ENCODE results near the gene PNMA3. TPM values are rescaled to one million over a fixed set of nuclear protein-coding genes. Genes with fewer than 3 reads are reported as not detected.
"Not testable (repeated sequence)": the region's sequence is repeated elsewhere in the genome, so short reads cannot be mapped to it uniquely, and the experiment has no call there.

The PNMA3 gene
- total and polyA plus RNA-seq, 11 donors, result 0.08 to 3.3 (median 1.3) TPM

DNA sequence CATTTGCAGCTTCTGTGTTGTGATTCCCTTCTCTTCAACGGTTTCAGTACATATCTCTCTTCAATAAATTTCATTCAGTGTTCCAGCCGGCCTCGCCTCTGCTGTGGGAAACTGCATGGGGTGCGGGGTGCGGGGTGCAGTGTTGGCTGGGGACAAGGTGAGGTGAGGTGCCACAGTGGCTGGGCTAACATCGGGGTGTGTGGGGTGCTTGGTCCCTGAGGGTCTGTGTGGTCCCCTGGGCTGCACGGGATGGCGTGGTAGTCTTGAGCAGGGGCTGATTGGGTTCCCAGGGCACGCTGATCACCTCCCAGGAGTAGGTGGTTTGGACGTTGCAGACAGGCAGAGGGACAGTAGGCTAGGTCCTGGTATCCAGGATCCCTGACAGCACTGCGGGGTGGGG is 18.7 kb downstream of the PNMA3 start:
- Histone ChIP-seq H3K4me3 (no peak overlapping the region), H3K27ac (no peak overlapping the region), H3K27me3 (peaks cover 0 to 2% (median 0%) of the 10 kb centered on the region in 9 donors), H3K36me3 (no peaks in the 10 kb centered on the region), H3K4me1 (no peaks in the 10 kb centered on the region), H3K9me3 (no peaks in the 10 kb centered on the region)
- intact Hi-C loops (cut with DNase I), result no loop called here
- DNase-seq (no peak), ATAC-seq (no peak)
- 85 to 93% (median 88%) methylated on average over 10 to 11 of the region's 11 CpGs for WGBS, 4 donors
- TF ChIP-seq, protein P1, sequence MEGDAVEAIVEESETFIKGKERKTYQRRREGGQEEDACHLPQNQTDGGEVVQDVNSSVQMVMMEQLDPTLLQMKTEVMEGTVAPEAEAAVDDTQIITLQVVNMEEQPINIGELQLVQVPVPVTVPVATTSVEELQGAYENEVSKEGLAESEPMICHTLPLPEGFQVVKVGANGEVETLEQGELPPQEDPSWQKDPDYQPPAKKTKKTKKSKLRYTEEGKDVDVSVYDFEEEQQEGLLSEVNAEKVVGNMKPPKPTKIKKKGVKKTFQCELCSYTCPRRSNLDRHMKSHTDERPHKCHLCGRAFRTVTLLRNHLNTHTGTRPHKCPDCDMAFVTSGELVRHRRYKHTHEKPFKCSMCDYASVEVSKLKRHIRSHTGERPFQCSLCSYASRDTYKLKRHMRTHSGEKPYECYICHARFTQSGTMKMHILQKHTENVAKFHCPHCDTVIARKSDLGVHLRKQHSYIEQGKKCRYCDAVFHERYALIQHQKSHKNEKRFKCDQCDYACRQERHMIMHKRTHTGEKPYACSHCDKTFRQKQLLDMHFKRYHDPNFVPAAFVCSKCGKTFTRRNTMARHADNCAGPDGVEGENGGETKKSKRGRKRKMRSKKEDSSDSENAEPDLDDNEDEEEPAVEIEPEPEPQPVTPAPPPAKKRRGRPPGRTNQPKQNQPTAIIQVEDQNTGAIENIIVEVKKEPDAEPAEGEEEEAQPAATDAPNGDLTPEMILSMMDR (IDR thresholded peaks at IDR 0.05), result no peak
- no peak for TF ChIP-seq POLR2A (IDR thresholded peaks at IDR 0.05)

DNA sequence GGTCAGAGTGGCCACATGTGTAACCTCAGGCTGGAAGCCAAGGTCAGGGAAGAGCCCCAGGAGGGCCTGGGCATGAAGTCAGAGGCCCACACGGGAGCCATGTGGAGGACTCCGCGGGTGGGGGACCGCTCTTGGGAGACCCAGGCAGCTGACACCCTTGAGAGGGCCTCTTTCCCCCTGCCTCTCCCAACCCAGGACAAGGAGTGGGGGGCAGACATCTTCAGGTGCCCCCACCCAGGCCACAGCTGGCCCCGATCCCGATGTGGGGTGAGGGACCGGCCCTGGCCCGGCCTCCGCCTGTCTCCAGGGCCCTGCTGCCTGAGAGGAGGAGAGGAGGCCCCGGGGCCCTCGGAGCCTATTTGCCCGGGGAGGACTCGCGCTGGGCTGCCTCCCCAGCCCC is 19.1 kb downstream of the PNMA3 start:
- ATAC-seq (no peak), DNase-seq (no peak)
- Histone ChIP-seq H3K9me3 (no peaks in the 10 kb centered on the region), H3K4me1 (no peaks in the 10 kb centered on the region), H3K4me3 (no peak overlapping the region), H3K27me3 (peaks cover 0 to 2% (median 0%) of the 10 kb centered on the region in 9 donors), H3K36me3 (no peaks in the 10 kb centered on the region), H3K27ac (no peak overlapping the region)
- 89 to 91% (median 91%) methylated on average over 7 to 9 of the region's 14 CpGs; no CpG with 5 or more reads in 1 of the 4 donors for WGBS, 4 donors
- intact Hi-C loops (cut with DNase I), result no loop called here
- TF ChIP-seq, protein P1 (IDR thresholded peaks at IDR 0.05), result no peak
- no peak for TF ChIP-seq POLR2A (IDR thresholded peaks at IDR 0.05)

DNA sequence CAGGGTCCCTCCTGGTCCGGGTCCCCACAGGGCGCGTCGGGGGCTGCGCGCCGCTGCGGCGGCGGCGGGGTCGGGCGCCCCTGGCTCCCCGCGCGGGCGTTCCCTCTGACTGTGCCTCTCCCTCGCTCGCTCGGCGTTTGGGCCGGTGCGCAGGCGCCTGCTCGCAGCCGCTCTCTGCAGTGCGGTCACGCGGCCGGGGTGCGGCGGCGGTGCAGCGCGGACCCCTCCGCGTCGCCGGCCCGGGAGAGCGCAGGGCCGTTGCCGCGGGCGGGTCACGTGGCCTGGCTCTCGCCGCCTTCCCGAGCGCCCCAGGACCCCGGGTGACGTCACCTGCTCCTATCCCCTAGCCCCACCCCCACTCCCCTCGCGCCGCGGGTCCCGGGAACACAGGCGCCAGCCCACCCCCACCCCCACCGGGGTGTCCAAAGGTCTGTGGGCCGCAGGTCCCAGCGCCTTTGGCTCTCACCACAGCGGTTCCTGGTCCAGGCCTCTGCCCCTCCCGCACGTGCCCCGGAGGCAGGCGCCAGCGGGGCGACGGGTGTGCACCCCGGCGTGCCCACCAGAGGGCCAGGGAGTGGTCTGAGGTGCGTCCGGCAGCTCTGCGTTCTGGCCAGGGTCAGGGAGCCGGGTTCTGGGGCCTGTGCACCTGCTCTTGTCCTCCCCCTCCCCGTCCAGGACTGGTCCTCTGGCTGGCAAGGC is 21.3 kb downstream of the PNMA3 start:
- intact Hi-C loops (cut with DNase I); H3K27me3 ChIP-seq; H3K9me3 ChIP-seq; H3K4me1 ChIP-seq; H3K4me3 ChIP-seq; H3K36me3 ChIP-seq; H3K27ac ChIP-seq; DNase-seq: not testable (repeated sequence)
- no CpG with 5 or more reads among the region's 76 CpGs for WGBS, 4 donors
- peak in 3 of 4 donors; percentile 52 to 82 (median 59) for ATAC-seq

DNA sequence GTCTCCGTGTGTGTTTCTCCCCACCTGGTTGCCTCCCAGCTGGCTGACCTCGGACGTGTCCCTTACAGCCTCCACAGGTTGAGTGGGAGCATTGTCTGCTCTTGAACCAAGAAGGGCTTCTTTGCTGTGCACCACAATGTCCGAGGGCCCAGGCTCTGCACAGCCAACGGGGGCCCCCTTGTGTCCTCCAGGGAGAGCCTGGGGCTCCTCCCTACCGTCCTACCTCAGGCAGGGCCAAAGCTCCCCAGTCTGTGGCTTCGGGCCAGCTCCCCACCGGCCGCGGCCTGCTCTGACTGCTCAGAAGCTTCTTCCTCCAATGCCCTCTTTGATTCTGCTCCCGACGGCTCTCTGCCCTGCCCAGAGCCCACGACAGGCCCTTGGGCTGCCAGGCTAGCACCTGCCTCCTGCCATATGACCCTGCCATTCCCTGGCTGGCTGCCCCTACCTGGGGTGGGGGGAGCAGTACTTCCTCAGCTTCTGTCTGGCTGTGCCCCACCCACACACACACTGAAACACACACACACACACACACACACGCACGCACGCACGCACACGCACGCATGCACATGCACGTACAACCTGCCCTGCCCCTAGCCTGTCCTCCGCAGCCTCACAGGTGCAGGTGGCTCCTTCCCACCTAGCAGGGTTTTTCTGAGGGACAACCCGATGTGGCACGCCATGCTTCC is 27.1 kb downstream of the PNMA3 start:
- H3K4me3 ChIP-seq; intact Hi-C loops (cut with DNase I); H3K36me3 ChIP-seq; DNase-seq; H3K27ac ChIP-seq; H3K27me3 ChIP-seq; H3K9me3 ChIP-seq; H3K4me1 ChIP-seq: not testable (repeated sequence)
- WGBS, 4 donors, result 77 to 82% (median 80%) methylated on average over 8 to 12 of the region's 23 CpGs
- ATAC-seq, result peak in 1 of 4 donors; percentile 38

DNA sequence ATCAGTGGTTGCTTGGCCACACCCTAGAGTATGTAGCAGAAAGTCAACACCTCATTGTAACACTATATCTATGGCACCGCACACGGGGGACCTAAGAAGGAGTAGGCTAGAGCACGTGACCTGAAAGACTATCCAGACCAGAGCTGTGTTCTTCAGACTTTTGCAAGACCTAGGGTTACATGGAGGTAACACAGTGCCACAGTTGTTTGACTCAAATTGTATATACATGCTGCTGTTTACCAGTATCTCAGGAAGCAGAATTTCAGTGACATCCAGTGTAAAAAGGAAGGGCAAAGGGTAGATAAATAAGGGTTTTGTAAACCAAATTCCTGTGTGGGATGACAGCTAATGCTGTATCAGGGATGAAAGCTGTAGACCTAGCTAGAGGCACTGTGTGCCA is 46.1 kb downstream of the PNMA3 start:
- no peak for ATAC-seq
- peaks cover 0 to 5% (median 0%) of the 10 kb centered on the region in 9 donors for H3K27me3 ChIP-seq
- H3K4me1 ChIP-seq, result no peaks in the 10 kb centered on the region
- 47 to 83% (median 72%) methylated on average over 3 of the region's 3 CpGs for WGBS, 4 donors
- DNase-seq, result no peak
- intact Hi-C loops (cut with DNase I), result no loop called here
- H3K36me3 ChIP-seq, result no peaks in the 10 kb centered on the region
- peaks cover 0 to 9% (median 0%) of the 10 kb centered on the region in 12 donors for H3K9me3 ChIP-seq
- no peak for TF ChIP-seq POLR2A (IDR thresholded peaks at IDR 0.05)
- TF ChIP-seq, protein P1 (IDR thresholded peaks at IDR 0.05), result no peak
- H3K4me3 ChIP-seq, result no peak overlapping the region
- no peak overlapping the region for H3K27ac ChIP-seq

DNA sequence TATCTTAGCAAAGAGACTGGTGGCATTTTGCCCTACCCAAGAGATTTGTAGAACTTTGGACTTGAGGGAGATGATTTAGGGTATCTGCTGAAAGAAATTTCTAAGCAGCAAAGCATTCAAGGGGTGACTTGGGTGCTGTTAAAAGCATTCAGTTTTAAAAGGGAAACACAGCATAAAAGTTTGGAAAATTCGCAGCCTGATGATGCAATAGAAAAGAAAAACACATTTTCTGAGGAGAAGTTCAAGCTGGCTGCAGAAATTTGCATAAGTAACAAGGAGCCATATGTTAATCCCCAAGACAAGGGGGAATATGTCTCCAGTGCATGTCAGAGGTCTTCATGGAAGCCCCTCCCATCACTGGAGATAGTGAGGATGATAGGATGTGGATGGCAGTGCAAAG is 48.7 kb downstream of the PNMA3 start:
- H3K9me3 ChIP-seq; H3K4me3 ChIP-seq; ATAC-seq; DNase-seq; H3K4me1 ChIP-seq; H3K36me3 ChIP-seq; H3K27ac ChIP-seq; intact Hi-C loops (cut with DNase I); H3K27me3 ChIP-seq: not testable (repeated sequence)
- WGBS, 4 donors, result 62 to 83% (median 69%) methylated on average over 1 of the region's 1 CpG

DNA sequence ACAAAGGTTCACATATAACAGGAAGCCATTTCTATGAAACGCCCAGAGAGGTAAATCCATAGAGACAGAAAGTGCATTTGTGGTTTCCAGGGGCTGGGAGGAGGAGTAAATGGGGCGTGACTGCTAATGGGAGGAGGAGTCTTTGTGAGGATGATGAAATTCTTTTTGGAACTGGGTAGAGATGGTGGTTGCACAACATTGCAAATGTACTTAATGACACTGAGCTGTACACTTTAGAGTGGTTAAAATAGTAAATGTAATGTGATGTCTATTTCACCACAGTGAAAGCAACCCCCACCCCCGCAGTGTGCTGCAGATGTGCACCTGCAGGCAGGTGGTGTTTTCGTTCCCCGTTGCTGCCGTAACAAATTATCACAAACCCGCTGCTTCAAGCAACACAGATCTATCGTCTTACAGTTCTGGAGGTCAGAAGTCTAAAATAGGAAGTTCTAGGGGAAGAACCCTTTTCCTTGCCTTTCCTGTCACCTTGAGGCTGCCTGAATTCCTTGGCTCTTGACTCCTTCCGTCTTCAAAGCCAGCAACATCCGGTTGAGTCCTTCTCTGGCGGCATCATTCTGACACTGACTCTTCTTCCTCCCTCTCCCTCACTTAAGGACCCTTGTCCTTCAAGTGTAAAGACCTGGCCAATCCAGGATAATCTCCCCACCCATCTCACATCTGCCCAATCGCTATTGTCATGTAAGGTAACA is 50.0 kb downstream of the PNMA3 start:
- H3K9me3 ChIP-seq; H3K27me3 ChIP-seq; ATAC-seq; H3K36me3 ChIP-seq; H3K4me1 ChIP-seq; DNase-seq; H3K27ac ChIP-seq; H3K4me3 ChIP-seq; intact Hi-C loops (cut with DNase I): not testable (repeated sequence)
- WGBS, 4 donors, result 35 to 61% (median 52%) methylated on average over 2 to 4 of the region's 12 CpGs
